BE2C (cell line): Measurements from ENCODE around the gene NFIB.
A peak's percentile ranks its signal among the peaks of the same experiment; 100 is the strongest.

Source experiments
- DNase-seq: peaks from one replicate; pipeline ENCODE4 v3.0.0-alpha.2; 2020
- H3K27me3 ChIP-seq: fragments of 250-450 bp; sonication (Bioruptor Pico); 2 replicates; pipeline ENCODE4 v1.5.1; 2020; ENCODE audit warnings: mild to moderate bottlenecking
- H3K36me3 ChIP-seq: fragments of 250-450 bp; sonication (Bioruptor Pico); 2 replicates; pipeline ENCODE4 v1.5.1; 2020; ENCODE audit warnings: mild to moderate bottlenecking
- H3K4me1 ChIP-seq: fragments of 250-450 bp; sonication (Bioruptor Pico); 2 replicates; pipeline ENCODE4 v1.5.1; 2020
- H3K4me3 ChIP-seq: 2 replicates; pipeline ENCODE4 v1.5.1; 2011; ENCODE audit warnings: low read depth, low read length
- H3K9me3 ChIP-seq: fragments of 250-450 bp; sonication (Bioruptor Pico); 2 replicates; pipeline ENCODE4 v1.5.1; 2020
- CTCF ChIP-seq: IDR thresholded peaks from 2 replicates; pipeline ENCODE4 v1.5.1; 2012; ENCODE audit warnings: mild to moderate bottlenecking, low read depth, low read length

NFIB gene

GRCh38 chr9:14278291-14278721 lies 35.6 kb downstream of the NFIB start:
- H3K4me3 ChIP-seq: no peak overlapping the region
- H3K9me3 ChIP-seq: no peaks in the 10 kb centered on the region
- peaks cover 46% of the 10 kb centered on the region for H3K4me1 ChIP-seq
- DNase-seq: no peak
- no peaks in the 10 kb centered on the region for H3K36me3 ChIP-seq
- no peaks in the 10 kb centered on the region for H3K27me3 ChIP-seq
- no peak for TF ChIP-seq CTCF

- no peak for DNase-seq
- no peaks in the 10 kb centered on the region for H3K36me3 ChIP-seq
- H3K27me3 ChIP-seq: no peaks in the 10 kb centered on the region
- H3K9me3 ChIP-seq: no peaks in the 10 kb centered on the region
- H3K4me1 ChIP-seq: peaks cover 50% of the 10 kb centered on the region
- no peak for TF ChIP-seq CTCF
- H3K4me3 ChIP-seq: no peak overlapping the region
Observed at GRCh38 chr9:14277761-14278160, 36.2 kb downstream of the NFIB start.

GRCh38 chr9:14277244-14277643 lies 36.7 kb downstream of the NFIB start:
- H3K9me3 ChIP-seq: no peaks in the 10 kb centered on the region
- no peak for TF ChIP-seq CTCF
- H3K27me3 ChIP-seq: no peaks in the 10 kb centered on the region
- H3K4me1 ChIP-seq: peaks cover 51% of the 10 kb centered on the region
- peak; percentile 13 for DNase-seq
- no peaks in the 10 kb centered on the region for H3K36me3 ChIP-seq
- no peak overlapping the region for H3K4me3 ChIP-seq

GRCh38 chr9:14275331-14275730 lies 38.6 kb downstream of the NFIB start:
- no peaks in the 10 kb centered on the region for H3K27me3 ChIP-seq
- peaks cover 43% of the 10 kb centered on the region for H3K4me1 ChIP-seq
- no peaks in the 10 kb centered on the region for H3K36me3 ChIP-seq
- H3K9me3 ChIP-seq: no peaks in the 10 kb centered on the region
- DNase-seq: no peak
- no peak for TF ChIP-seq CTCF
- no peak overlapping the region for H3K4me3 ChIP-seq

- TF ChIP-seq CTCF: no peak
- Histone ChIP-seq H3K9me3 (no peaks in the 10 kb centered on the region), H3K27me3 (no peaks in the 10 kb centered on the region), H3K4me3 (no peak overlapping the region), H3K4me1 (peaks cover 58% of the 10 kb centered on the region), H3K36me3 (no peaks in the 10 kb centered on the region)
- DNase-seq: no peak
Observed at GRCh38 chr9:14273696-14274121, 40.2 kb downstream of the NFIB start.

- Histone ChIP-seq H3K4me1 (peaks cover 54% of the 10 kb centered on the region), H3K36me3 (no peaks in the 10 kb centered on the region), H3K4me3 (no peak overlapping the region), H3K9me3 (no peaks in the 10 kb centered on the region), H3K27me3 (no peaks in the 10 kb centered on the region)
- DNase-seq: no peak
- TF ChIP-seq CTCF: no peak
Observed at GRCh38 chr9:14272927-14273528, 40.9 kb downstream of the NFIB start.
